Hematopoietic multipotent progenitor cell treated with erythropoietin and hydrocortisone succinate and interleukin-3 and kit ligand, for 4 days (in vitro differentiated cells): ENCODE results near the gene DUOXA2.

ENCODE experiments used
- DNase-seq: peaks from one replicate; pipeline ENCODE4 v3.0.0-alpha.2; 2015

Gene DUOXA2

DNA sequence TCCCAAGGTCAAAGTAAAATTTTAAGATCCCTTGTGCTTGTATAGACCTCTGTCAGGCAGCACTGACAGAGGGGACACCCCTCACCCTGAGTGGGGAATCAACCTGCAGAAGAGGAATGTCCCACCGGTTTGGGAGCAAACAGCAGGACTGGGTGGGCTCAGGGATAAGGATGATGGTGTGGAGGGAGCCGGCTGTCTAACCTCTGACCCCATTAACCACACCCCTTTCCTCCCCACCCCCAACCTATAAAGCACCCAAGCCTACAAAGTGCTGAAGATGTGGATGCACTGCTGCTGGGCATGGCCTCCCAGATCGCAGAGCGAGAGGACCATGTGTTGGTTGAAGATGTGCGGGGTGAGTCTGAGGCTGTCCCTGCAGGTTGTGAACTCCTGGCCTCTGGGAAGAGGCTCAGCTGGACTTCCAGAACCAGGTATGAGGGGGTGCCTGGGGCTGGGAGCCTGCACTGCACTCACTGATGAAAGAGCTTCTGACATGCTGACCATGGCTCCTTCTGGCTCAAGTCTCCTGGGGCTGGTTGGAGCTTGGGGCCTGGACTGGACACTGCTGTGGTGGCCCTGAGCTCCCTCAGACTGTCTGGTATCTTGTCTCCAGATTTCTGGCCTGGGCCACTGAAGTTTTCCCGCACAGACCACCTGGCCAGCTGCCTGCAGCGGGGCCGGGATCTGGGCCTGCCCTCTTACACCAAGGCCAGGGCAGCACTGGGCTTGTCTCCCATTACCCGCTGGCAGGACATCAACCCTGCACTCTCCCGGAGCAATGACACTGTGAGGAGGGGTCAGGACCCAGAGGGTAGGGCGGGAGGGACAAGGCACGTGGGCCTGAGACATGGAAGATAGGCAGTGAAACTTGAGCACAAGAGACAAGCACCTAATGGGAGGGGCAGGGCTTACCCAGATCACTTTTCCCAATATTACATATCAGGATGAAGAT lies 25.0 kb downstream of the DUOXA2 start:
- no peak for DNase-seq

DNA sequence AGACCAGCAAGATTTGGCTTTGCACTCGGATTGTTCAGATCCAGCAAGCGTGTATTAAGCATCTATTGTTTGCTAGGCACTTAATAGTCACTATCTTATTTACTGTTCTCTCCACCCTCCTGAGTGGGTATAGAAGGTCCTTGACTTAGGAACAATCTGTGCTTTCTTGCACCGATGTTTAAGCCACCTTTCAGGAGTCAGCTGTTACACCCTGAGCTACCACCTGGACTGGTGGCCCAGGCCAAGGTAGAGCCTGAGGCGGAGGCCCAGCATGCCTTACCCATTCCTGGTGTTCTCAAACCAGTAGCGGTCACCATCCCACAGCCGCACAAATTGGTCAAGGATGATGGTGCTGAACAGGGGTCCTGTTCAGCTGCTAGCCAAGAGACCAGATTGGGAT lies 25.6 kb downstream of the DUOXA2 start:
- DNase-seq = no peak

DNA sequence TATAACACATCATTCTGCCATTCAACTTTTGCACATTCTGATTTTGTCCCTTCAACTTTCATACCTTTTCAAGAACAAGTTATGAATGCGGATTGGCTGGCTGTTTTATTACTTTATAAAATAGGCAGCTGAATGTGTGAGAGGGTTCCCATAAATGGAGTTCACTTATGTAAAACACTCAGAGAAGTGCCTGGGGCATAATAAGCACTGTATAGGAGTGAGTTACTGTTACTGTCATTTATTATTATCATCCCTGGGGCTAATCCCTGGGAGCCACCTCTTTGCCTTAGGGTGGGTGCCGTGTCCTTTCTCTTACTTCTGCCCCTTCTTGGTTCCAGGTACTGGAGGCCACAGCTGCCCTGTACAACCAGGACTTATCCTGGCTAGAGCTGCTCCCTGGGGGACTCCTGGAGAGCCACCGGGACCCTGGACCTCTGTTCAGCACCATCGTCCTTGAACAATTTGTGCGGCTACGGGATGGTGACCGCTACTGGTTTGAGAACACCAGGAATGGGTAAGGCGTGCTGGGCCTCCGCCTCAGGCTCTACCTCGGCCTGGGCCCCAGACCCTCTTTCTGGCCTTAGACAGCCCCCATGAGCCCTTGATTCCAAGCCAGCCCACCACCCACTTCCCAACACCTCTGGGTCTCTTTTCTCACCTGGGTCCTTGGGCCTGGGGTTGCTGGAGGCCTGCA lies 26.6 kb downstream of the DUOXA2 start:
- no peak for DNase-seq

DNA sequence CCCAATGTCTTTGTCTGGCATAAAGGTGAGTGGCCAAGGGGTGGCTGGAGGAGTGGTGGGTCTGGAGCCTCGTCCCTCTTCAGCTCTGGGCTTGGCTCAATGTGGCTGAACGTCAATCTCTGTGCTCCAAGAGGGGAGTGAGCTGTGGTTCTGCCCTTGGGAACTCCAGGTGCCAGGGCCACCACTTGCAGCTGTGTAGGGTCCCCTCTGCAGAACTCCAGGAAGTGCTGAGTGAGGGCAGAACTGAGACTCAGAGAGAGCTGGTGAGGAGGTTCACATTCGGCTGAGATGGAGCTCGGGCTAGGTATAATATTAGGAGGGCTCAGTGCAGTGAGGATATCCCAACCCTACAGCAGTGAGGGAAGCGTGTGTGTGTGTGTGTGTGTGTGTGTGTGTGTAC lies 27.3 kb downstream of the DUOXA2 start:
- no peak for DNase-seq

DNA sequence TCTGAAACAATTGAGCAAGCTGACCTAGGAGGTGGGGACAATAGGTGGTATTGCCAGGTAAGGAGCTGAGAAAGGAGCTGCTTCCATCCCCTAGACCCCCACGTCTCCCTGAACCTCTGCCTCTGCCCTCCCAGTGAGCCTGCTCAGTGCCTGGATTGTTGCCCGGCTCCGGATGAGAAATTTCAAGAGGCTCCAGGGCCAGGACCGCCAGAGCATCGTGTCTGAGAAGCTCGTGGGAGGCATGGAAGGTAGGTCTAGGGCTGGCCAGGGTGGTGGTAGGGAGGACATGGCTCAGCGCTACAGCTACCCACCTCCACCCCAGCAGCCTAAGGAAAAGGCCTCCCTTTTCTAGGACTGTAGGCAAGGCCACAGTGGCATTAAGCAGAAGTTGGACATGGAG lies 28.9 kb downstream of the DUOXA2 start:
- DNase-seq = no peak

DNA sequence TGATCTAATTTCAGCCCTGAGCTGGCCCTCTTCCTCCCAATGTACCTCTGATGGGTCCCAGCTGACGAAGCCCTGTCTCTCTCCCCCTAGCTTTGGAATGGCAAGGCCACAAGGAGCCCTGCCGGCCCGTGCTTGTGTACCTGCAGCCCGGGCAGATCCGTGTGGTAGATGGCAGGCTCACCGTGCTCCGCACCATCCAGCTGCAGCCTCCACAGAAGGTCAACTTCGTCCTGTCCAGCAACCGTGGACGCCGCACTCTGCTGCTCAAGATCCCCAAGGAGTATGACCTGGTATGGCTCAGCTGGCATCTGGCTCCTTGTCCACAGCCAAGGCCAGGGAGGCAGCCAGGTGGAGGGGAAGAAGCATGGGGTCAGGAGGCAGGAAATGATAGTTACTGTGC lies 29.8 kb downstream of the DUOXA2 start:
- no peak for DNase-seq

DNA sequence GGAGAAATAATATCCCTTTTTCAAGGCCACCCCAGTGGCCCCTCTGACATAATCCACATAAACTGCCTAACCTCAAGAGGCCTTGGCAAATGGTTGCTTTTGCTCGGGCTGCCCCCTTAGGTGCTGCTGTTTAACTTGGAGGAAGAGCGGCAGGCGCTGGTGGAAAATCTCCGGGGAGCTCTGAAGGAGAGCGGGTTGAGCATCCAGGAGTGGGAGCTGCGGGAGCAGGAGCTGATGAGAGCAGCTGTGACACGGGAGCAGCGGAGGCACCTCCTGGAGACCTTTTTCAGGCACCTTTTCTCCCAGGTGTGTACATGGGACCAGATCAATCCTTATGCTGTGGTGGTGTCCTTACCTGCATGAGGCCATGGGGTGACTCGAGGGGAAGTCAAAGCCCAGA lies 30.6 kb downstream of the DUOXA2 start:
- no peak for DNase-seq

DNA sequence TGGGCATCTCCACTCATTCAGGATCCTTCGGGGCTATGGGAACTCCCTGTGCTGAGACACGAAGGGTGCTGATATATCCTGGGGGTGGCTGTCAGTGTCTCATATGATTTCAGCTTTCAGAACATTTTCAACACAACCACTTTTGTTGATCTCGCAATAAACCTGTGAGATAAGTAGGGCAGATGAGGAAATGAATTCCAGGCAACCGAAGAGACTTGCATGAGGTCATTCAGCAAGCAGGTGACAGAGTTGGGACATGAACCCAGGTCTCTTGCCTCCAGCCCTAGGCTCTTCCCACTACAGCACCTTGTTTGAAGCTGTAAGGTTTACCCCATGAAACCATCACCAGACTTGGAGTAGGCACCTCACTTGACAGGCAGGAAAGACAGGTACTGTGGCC lies 32.3 kb downstream of the DUOXA2 start:
- DNase-seq = no peak

DNA sequence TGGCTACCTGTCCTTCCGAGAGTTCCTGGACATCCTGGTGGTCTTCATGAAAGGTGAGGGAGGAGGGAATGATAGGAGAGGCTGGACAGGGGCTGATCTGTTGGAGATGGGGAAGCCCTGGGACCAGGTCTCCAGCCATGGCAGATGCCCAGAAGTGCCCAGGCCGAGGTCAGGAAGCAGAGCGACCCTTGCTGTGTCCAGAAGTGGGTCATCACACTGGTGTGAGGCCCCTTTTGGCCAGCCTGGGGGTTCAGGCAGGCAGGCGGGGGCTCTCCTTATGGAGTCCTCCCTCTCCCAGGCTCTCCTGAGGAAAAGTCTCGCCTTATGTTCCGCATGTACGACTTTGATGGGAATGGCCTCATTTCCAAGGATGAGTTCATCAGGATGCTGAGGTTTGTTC lies 33.5 kb downstream of the DUOXA2 start:
- no peak for DNase-seq

DNA sequence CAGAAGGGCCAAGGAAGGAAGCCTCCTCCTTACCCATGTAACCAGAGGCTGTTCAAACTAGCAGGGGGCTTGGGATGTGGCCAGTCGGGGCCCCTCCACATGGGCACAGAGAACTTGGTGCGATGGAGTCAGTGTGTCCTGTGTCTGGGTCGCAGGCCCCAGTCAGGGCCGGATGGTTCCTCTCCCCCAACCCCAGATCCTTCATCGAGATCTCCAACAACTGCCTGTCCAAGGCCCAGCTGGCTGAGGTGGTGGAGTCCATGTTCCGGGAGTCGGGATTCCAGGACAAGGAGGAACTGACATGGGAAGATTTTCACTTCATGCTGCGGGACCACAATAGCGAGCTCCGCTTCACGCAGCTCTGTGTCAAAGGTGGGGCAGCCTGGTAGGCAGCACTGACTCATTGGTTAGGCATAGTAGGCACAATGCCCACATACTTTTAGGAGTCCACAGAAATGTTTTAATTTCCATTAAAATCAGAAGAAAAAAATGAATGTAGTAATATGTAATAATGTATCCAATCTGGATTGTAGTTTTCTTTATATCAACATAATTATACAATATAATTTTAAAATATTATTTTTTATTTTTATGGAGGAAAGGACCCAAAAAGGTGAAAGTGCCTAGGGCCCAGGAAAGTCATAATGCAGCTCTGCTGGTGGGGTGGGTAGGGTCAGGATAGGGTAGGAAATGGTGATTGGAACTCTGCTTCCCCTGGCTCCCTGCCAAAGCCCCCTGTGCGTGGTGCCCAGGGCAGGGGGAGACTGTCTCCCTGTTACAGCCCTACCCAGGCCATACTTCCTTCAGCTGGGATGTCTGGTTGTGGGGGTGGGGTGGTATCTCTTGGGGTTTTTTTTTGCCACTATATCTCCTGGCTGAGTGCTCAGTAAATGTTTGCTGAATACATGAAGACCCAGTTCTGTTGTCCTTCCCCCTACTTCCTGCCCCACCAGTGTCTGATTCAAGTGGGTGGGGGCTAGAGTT lies 34.2 kb downstream of the DUOXA2 start:
- no peak for DNase-seq

DNA sequence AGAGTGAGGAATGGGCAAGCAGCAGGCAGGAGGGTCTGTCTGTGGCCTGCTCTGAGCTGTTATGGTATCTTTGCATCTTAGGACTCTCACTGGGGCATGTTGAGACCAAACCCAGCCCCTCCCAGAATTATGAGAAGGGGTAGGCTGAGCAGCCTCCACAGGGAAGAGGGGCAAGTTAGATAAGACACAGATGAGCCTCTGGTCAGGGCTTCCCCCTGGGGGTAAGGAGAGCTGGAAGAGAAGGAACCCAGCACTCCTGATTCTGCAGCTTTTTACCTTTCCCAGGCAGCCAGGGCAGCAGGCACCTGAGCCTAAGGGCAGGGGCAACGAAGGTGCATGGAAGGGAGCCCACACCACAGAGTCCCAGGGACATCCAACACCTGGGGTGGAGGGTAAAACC lies 34.9 kb downstream of the DUOXA2 start:
- no peak for DNase-seq

DNA sequence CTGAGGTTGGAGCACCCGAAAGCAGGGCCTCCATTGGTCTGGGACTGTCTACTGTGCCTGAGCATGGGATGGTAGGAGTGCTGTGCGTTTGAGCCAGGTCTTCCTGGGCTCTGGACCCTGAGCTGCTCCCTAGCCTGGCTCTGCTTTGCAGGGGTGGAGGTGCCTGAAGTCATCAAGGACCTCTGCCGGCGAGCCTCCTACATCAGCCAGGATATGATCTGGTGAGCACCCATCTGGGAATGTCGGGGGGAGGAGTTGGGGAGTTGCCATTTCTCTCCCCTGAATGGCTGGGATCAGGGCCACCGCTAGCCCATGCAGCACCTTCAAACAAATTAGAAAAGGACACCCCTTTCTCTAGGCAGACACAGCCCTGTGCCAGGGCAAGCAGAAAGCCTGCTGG lies 36.4 kb downstream of the DUOXA2 start:
- no peak for DNase-seq

DNA sequence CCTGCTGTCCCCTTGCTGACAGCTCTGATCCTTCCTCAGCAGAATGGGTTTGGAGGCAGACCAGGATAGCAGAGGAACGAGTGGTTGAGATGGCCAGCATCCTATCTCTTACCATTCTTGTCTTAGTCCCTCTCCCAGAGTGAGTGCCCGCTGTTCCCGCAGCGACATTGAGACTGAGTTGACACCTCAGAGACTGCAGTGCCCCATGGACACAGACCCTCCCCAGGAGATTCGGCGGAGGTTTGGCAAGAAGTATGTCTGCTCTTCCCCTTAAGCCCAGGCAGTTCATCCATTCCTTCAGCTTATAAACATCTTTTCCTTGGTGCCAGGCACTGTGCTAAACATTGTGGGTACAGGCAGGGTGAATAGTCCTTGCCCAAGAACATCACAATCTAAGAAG lies 36.9 kb downstream of the DUOXA2 start:
- no peak for DNase-seq

DNA sequence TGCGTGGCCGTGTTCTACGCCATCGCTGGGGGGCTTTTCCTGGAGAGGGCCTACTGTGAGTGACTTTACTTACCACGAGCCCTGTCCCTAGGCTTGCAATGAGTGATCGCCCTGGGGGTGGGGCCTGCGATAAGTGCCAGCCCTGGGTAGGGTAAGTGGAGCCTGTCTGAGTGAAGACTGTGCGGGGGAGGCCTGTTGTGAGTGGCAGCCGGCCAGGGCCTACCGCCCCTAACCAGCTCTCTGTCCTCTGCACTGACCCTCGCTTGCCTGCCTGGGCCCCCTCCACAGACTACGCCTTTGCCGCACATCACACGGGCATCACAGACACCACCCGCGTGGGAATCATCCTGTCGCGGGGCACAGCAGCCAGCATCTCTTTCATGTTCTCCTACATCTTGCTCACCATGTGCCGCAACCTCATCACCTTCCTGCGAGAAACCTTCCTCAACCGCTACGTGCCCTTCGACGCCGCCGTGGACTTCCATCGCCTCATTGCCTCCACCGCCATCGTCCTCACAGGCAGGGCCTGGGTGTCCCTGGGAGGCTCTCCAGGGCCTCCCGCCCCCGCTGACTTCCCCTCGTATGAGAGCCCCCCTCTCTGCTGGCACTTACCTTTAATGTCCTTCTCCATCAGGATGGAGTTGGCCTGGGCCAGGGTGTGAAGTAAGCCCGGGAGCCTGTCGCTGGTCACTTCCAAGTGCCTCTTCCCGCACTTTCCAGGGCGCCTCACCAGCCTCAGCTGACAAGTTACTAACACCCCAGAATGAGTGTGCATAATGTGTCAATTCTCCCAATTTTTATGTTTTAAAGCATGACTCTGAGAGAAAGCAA lies 38.1 kb downstream of the DUOXA2 start:
- DNase-seq = no peak

DNA sequence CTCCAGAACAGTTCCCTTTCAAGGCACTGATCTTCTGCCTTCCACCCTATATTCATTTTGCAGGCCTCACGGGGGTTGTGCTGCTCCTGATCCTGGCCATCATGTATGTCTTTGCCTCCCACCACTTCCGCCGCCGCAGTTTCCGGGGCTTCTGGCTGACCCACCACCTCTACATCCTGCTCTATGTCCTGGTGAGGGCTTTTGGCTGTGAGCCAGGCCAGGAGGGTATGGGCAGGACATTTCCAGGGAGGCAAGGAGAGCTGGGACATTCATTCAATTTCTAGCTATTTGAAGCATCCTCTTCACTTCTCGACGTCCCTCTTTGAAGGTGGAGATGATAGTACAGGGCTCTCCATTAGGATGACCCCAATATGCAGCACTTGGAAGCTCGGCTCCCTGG lies 41.6 kb downstream of the DUOXA2 start:
- DNase-seq = no peak

DNA sequence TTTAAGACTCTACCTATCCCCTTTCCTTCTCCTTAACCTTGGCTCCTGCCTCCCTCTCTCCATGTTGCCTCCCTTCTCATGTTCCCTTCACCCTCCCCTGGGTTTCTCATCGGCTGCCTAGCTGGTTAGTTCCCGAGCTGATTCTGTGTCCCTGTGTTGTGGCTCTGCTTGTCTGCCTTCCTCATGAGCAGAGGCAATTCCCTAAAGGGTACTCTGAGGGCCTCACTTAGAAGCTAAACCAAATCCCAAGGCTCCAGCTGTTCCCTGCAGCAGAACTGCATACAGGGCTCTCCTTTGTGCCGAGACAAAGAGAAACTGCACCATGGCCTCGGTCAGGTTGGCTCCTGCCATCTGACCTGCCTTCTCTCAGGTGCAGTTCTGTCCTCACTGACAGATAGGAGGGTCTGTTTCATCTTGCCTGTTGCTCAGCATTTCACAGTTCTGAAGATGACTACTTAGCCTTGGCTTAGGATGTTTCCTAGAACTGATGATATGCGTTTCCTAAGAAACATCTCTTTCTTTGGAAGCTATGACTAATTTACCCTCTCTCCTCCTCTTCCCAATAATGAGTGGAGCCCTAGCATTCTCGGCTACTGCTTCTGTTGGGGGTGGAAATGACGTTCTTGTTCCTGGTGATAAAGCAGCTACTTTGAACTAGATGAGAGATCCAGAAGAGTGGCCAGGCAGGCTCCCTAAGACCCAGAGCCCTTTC lies 42.8 kb downstream of the DUOXA2 start:
- DNase-seq = no peak

DNA sequence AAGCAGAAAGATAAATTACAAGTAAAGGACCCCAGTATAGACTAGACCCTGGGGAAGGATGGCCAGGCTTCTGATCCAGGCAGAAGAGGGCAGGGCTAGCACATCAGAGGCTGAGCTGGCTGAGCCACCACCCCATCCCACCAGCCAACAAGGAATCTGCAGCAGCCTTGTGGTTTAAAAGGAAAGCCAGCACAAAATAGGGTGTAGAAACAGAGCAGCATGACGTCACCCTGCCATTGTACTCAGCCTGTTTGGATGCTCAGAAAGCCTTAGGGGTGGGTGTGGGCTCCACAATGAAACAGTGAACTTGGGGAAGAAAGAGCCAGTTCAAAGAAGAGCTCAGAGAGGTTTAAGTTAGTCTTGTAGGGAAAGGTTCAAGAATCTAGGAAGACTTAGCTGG lies 43.8 kb downstream of the DUOXA2 start:
- no peak for DNase-seq

DNA sequence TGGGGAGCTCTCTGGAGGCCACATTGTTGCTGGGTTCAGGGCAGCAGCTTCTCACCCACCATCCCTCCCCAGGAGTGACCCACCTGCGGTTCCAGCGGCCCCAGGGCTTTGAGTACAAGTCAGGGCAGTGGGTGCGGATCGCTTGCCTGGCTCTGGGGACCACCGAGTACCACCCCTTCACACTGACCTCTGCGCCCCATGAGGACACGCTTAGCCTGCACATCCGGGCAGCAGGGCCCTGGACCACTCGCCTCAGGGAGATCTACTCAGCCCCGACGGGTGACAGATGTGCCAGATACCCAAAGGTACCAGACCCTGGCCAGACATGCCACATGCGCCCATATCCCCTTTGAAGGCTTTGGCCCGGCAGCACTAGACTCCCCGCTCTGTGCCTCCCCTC lies 47.5 kb downstream of the DUOXA2 start:
- DNase-seq = no peak

DNA sequence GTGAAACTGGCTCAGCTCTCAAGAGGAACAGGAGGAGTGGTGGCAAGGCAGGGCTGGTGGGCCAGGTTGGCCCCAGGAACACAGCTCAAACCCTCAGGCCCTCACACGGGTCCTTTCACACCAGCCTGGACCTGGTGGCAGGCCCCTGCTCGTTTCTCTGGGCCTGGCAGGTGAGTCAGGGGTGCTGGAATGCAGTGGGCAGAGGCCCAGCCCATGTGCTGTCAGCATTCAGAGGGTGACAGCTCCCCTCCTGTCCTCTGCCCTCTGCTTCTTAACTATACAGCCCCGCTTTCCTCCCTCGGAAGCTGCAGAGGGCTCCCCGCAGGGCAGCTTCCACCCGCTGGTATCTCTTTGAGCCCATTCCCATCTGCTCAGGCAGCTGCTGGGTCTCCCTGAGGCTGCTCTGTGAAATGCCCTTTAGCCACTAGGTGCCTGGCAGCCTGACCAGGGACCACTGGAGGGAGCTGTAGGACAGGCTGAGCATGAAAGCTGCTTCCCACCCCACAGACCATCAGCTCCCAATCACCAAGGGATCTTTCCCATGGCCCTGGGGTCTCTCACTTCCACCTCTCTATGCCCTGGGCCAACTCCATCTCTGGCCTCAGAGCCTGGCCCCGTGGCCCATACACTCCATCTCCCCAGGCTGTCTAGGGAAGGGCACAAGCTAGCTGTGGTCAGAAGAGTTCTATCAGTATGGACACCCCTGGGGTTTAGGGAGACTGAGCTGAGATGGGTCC lies 48.8 kb downstream of the DUOXA2 start:
- DNase-seq = peak; percentile 90

DNA sequence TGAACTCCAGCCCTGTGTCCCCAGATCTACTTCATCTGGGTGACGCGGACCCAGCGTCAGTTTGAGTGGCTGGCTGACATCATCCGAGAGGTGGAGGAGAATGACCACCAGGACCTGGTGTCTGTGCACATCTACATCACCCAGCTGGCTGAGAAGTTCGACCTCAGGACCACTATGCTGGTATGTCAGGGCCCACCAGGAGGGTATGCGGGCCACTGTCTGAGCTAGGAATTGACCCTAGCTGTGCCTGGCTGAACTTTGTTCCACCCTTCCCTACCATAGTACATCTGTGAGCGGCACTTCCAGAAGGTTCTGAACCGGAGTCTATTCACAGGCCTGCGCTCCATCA lies 49.4 kb downstream of the DUOXA2 start:
- no peak for DNase-seq

DNA sequence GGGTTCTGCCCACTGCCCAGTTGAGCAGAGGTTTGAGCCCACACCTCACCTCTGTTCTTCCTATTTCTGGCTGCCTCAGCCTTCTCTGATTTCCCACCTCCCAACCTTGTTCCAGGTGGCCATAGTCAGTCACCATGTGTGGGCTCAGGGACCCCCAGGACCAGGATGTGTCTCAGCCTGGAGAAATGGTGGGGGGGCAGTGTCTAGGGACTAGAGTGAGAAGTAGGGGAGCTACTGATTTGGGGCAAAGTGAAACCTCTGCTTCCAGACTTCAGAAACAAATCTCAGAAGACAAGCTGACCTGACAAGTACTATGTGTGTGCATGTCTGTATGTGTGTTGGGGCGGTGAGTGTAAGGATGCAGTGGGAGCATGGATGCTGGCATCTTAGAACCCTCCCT lies 50.8 kb downstream of the DUOXA2 start:
- no peak for DNase-seq
